NCI-H345 (cell line): ENCODE results near the gene ZBP1.

Experiments
- DNase-seq: peaks from one replicate; lab custom pipeline; 2025; lab: John Stamatoyannopoulos, UW

Gene ZBP1

GRCh38 chr20:57584768-57585461 is 35.3 kb downstream of the ZBP1 start:
- no peak for DNase-seq

GRCh38 chr20:57583289-57584257 is 36.7 kb downstream of the ZBP1 start:
- no peak for DNase-seq

GRCh38 chr20:57582432-57583288 is 37.6 kb downstream of the ZBP1 start:
- peak; percentile 7 for DNase-seq

- no peak for DNase-seq
Observed at GRCh38 chr20:57582029-57582378, 38.2 kb downstream of the ZBP1 start.

GRCh38 chr20:57581202-57582028 is 38.8 kb downstream of the ZBP1 start:
- DNase-seq = no peak

- no peak for DNase-seq
Observed at GRCh38 chr20:57580478-57581201, 39.6 kb downstream of the ZBP1 start.

- DNase-seq = no peak
Observed at GRCh38 chr20:57579898-57580447, 40.3 kb downstream of the ZBP1 start.

- no peak for DNase-seq
Observed at GRCh38 chr20:57579331-57579897, 40.8 kb downstream of the ZBP1 start.

GRCh38 chr20:57578476-57579165 is 41.6 kb downstream of the ZBP1 start:
- DNase-seq = no peak

- no peak for DNase-seq
Observed at GRCh38 chr20:57577679-57578475, 42.3 kb downstream of the ZBP1 start.

GRCh38 chr20:57576617-57577550 is 43.3 kb downstream of the ZBP1 start:
- DNase-seq = no peak

GRCh38 chr20:57576002-57576401 is 44.2 kb downstream of the ZBP1 start:
- DNase-seq = no peak

GRCh38 chr20:57574954-57575353 is 45.3 kb downstream of the ZBP1 start:
- DNase-seq = no peak

- no peak for DNase-seq
Observed at GRCh38 chr20:57573894-57574293, 46.3 kb downstream of the ZBP1 start.

- no peak for DNase-seq
Observed at GRCh38 chr20:57573242-57573641, 47.0 kb downstream of the ZBP1 start.

- DNase-seq = no peak
Observed at GRCh38 chr20:57571782-57572416, 48.3 kb downstream of the ZBP1 start.

GRCh38 chr20:57570920-57571319 is 49.3 kb downstream of the ZBP1 start:
- no peak for DNase-seq
